ENCODE results near the gene UVRAG. TPM values are rescaled to one million over a fixed set of nuclear protein-coding genes. Genes with fewer than 3 reads are reported as not detected.

The UVRAG gene
- total RNA-seq, 4 donors from 2014 or later, result 27.1 to 35.9 (median 31.0) TPM

DNA sequence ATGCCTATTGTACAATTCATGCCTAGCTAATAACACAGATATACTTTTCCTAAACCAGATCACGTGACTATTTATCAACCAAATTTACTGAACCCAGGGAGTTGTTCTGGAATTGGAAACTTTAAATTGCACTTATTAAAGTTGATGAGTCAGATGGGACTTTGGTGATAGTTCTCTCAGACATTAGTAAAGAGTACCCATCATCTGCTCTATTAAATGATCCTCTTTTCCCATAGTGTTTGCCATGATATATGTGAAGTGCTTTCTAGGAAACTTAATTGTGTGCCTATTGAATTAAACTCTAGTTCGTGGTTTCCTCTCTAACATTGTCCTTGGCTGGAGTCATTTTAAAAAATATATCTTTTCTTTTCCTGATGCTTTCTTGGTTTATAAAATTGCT, 99.0 kb downstream of the UVRAG start:
- no peak for DNase-seq

GRCh38 chr11:75916882-75917281, 101.9 kb downstream of the UVRAG start:
- Histone ChIP-seq H3K9me3 (no peaks in the 10 kb centered on the region), H3K36me3 (no peaks in the 10 kb centered on the region), H3K4me1 (no peaks in the 10 kb centered on the region), H3K27me3 (no peaks in the 10 kb centered on the region), H3K27ac (no peak overlapping the region), H3K4me3 (replicated peaks in 1 of 3) (no peak overlapping the region)
- TF ChIP-seq POLR2A (IDR thresholded peaks at IDR 0.05), result no peak
- TF ChIP-seq, protein P1, sequence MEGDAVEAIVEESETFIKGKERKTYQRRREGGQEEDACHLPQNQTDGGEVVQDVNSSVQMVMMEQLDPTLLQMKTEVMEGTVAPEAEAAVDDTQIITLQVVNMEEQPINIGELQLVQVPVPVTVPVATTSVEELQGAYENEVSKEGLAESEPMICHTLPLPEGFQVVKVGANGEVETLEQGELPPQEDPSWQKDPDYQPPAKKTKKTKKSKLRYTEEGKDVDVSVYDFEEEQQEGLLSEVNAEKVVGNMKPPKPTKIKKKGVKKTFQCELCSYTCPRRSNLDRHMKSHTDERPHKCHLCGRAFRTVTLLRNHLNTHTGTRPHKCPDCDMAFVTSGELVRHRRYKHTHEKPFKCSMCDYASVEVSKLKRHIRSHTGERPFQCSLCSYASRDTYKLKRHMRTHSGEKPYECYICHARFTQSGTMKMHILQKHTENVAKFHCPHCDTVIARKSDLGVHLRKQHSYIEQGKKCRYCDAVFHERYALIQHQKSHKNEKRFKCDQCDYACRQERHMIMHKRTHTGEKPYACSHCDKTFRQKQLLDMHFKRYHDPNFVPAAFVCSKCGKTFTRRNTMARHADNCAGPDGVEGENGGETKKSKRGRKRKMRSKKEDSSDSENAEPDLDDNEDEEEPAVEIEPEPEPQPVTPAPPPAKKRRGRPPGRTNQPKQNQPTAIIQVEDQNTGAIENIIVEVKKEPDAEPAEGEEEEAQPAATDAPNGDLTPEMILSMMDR (IDR thresholded peaks at IDR 0.05), result no peak
- no peak for DNase-seq
- 100% methylated on average over 1 of the region's 1 CpG for WGBS, 2 donors
- intact Hi-C loops (cut with DNase I), result no loop called here

More for the DNA sequence above, 99.0 kb downstream of the UVRAG start:
- intact Hi-C loops (cut with DNase I), result no loop called here
- TF ChIP-seq, protein P1 (IDR thresholded peaks at IDR 0.05), result no peak
- TF ChIP-seq POLR2A (IDR thresholded peaks at IDR 0.05), result no peak
- Histone ChIP-seq H3K36me3 (no peaks in the 10 kb centered on the region), H3K27ac (no peak overlapping the region), H3K9me3 (no peaks in the 10 kb centered on the region), H3K4me1 (no peaks in the 10 kb centered on the region), H3K27me3 (no peaks in the 10 kb centered on the region), H3K4me3 (replicated peaks in 1 of 3) (no peak overlapping the region)
- WGBS, 2 donors, result 85 to 95% methylated on average over 2 of the region's 2 CpGs

GRCh38 chr11:75918331-75918730, 103.3 kb downstream of the UVRAG start:
- intact Hi-C loops (cut with DNase I), result no loop called here
- WGBS, 2 donors, result 96 to 98% methylated on average over 7 of the region's 7 CpGs
- H3K36me3 ChIP-seq, result no peaks in the 10 kb centered on the region
- no peaks in the 10 kb centered on the region for H3K4me1 ChIP-seq
- H3K9me3 ChIP-seq, result no peaks in the 10 kb centered on the region
- H3K4me3 ChIP-seq (replicated peaks in 1 of 3), result no peak overlapping the region
- H3K27me3 ChIP-seq, result no peaks in the 10 kb centered on the region
- TF ChIP-seq POLR2A (IDR thresholded peaks at IDR 0.05), result no peak
- TF ChIP-seq, protein P1 (IDR thresholded peaks at IDR 0.05), result no peak
- DNase-seq, result no peak
- no peak overlapping the region for H3K27ac ChIP-seq

DNA sequence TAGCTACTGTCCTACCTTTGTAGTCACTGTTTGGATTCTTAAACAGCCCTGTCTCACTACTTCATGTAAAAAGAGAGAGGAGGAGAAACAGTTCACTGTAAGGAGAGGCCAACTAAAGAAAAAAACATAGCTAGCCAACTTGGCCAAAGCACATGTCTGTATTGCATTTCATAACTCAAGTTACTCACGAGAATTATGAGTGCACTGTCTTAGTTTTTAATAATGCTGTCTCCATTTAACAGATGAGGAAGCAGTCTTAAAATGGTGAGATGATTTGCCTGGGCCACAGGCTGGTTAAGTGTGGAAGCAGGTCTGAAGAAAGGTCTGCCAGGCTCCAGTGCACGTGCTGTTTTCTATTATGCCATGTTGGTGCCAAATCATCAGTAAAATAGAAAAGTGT, 104.5 kb downstream of the UVRAG start:
- Histone ChIP-seq H3K9me3 (no peaks in the 10 kb centered on the region), H3K36me3 (no peaks in the 10 kb centered on the region), H3K4me3 (replicated peaks in 1 of 3) (no peak overlapping the region), H3K4me1 (peaks cover 0 to under 1% of the 10 kb centered on the region in 2 donors), H3K27ac (no peak overlapping the region), H3K27me3 (no peaks in the 10 kb centered on the region)
- TF ChIP-seq POLR2A (IDR thresholded peaks at IDR 0.05), result no peak
- TF ChIP-seq, protein P1 (IDR thresholded peaks at IDR 0.05), result no peak
- intact Hi-C loops (cut with DNase I), result no loop called here
- DNase-seq, result no peak
- 66 to 73% methylated on average over 2 of the region's 2 CpGs for WGBS, 2 donors

DNA sequence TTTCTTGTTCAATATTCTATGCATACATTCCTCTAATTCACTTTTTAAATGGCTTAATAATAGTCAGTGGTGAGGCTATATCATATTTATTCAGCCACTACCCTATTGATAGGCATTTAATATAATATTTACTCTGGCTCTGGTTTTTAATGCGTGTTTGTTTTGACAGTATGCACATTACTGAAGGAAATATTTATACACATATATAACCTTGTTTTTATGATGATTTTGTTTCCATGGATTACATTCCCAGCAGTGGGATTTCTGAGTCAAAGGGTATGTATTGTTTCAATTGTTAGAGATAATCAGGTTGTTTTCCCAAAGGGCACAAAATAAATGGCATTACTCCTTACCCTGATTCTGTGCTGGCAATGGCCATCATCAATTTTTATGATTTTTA, 105.8 kb downstream of the UVRAG start:
- 90 to 93% methylated on average over 1 of the region's 1 CpG for WGBS, 2 donors
- no peaks in the 10 kb centered on the region for H3K36me3 ChIP-seq
- no peak overlapping the region for H3K4me3 ChIP-seq (replicated peaks in 1 of 3)
- peaks cover 6 to 11% of the 10 kb centered on the region in 2 donors for H3K4me1 ChIP-seq
- H3K27ac ChIP-seq, result no peak overlapping the region
- no peak for DNase-seq
- no peaks in the 10 kb centered on the region for H3K9me3 ChIP-seq
- intact Hi-C loops (cut with DNase I), result no loop called here
- TF ChIP-seq POLR2A (IDR thresholded peaks at IDR 0.05), result no peak
- TF ChIP-seq, protein P1 (IDR thresholded peaks at IDR 0.05), result no peak
- H3K27me3 ChIP-seq, result no peaks in the 10 kb centered on the region
